Measurements from ENCODE around the gene ACTR3. TPM values are rescaled to one million over a fixed set of nuclear protein-coding genes. Genes with fewer than 3 reads are reported as not detected.

ACTR3 gene
- total RNA-seq, 1 donor from 2014 or later, result 173 TPM

DNA sequence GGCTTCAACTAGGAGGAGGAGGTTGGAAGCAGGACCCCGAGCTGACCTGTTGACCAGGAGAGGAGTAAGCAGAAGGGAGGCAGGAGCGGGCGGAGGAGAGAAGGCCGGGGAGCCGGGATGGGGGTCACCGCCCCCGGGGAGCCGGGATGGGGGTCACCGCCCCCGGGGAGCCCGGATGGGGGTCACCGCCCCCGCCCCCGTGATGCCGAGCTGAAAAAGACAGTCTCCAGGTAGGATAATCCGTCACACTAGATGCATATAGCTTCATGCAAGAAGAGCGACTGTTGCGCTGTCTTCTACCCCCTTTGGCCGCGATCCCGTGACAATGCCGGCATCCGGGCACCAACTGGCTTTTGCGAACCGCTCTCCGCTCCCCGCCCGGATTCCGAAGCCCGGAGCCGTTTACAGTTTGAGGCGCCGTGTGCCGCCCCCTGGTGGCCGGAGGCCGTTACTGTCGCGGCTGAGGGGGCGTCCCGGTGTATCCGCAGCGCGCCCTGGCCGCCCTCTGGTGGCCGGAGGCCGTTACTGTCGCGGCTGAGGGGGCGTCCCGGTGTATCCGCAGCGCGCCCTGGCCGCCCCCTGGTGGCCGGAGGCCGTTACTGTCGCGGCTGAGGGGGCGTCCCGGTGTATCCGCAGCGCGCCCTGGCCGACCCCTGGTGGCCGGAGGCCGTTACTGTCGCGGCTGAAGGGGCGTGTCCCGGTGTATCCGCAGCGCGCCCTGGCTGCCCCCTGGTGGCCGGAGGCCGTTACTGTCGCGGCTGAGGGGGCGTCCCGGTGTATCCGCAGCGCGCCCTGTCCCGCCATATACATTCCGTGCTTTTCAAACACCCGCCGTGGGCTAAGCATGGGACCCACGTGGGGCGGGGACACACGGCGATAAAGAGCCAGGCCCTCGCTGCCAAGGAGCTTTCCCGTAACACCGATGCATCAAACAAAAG is 89.6 kb downstream of the ACTR3 start:
- DNase-seq (ENCODE audit: low spot score) (no peak), ATAC-seq (no peak)
- intact Hi-C loops (cut with DNase I), result no loop called here

GRCh38 chr2:113980946-113981345 is 91.1 kb downstream of the ACTR3 start:
- DNase-seq (ENCODE audit: low spot score) (no peak), ATAC-seq (peak; percentile 78)
- intact Hi-C loops (cut with DNase I), result no loop called here

DNA sequence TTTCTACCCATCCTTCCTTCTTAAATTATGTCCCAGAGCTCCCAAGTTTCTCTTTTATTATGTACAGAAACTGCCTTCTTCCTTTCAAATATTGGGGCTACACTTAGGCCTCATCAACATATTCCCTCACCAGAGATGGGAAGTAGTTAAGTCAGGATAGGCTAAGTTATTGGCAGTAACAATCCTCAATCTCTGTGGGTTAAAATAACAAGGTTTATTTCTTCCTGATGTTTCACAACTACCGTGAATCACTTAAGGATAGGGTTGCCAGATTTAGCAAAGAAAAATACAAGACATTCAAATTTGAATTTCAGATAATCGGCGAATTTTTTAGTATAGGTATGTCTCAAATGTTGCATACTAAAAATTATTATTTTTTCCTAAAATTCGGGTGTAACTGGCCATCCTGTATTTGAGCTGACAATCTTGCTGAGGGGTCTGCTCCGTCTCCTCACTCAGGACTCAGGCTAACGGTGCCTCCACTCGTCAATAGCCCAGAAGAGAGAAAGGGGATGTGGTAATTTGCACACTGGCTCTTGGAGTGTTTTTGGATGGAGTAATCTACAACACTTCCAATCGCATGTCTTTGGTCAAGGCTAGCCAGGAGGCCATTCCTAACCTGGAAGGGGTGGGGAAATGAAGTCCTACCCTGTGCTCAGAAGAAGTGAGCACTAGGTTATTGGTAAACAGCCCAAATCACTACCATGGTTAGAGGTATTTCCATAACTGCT is 91.7 kb downstream of the ACTR3 start:
- intact Hi-C loops (cut with DNase I), result no loop called here
- ATAC-seq, result peak; percentile 86
- no peak for DNase-seq (ENCODE audit: low spot score)

GRCh38 chr2:113985554-113986397 is 95.9 kb downstream of the ACTR3 start:
- intact Hi-C loops (cut with DNase I), result no loop called here
- ATAC-seq, result no peak
- no peak for DNase-seq (ENCODE audit: low spot score)

GRCh38 chr2:113986762-113987290 is 96.9 kb downstream of the ACTR3 start:
- no peak for ATAC-seq
- intact Hi-C loops (cut with DNase I), result no loop called here
- DNase-seq (ENCODE audit: low spot score), result no peak

GRCh38 chr2:113992090-113992489 is 102.2 kb downstream of the ACTR3 start:
- ATAC-seq (no peak), DNase-seq (ENCODE audit: low spot score) (no peak)
- intact Hi-C loops (cut with DNase I), result no loop called here

GRCh38 chr2:113996671-113997594 is 107.0 kb downstream of the ACTR3 start:
- intact Hi-C loops (cut with DNase I), result no loop called here
- DNase-seq (ENCODE audit: low spot score) (no peak), ATAC-seq (no peak)

DNA sequence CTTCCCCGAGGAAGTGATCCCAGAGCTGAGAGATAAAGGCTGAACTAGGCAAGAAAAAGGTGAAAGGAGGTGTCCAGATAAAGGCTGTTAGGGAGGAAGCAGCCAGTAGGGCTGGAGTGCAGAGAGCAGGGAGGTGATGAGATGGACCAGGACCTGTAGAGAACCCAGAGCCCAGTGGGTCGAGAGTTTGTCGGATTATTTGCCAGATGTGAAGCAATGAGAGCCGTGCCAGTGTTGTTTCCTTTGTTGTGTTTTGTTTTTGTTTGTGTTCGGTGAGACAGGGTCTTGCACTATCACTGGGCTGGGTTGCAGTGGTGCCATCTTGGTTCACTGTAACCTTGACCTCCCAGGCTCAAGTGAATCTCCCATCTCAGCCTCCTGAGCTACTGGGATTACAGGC is 111.3 kb downstream of the ACTR3 start:
- intact Hi-C loops (cut with DNase I), result no loop called here
- no peak for DNase-seq (ENCODE audit: low spot score)
- ATAC-seq, result no peak

- no peak for DNase-seq (ENCODE audit: low spot score)
- no peak for ATAC-seq
- intact Hi-C loops (cut with DNase I), result no loop called here
Measured at GRCh38 chr2:114001937-114002336, 112.0 kb downstream of the ACTR3 start.

GRCh38 chr2:114005110-114005783 is 115.4 kb downstream of the ACTR3 start:
- ATAC-seq (no peak), DNase-seq (ENCODE audit: low spot score) (no peak)
- intact Hi-C loops (cut with DNase I), result no loop called here

DNA sequence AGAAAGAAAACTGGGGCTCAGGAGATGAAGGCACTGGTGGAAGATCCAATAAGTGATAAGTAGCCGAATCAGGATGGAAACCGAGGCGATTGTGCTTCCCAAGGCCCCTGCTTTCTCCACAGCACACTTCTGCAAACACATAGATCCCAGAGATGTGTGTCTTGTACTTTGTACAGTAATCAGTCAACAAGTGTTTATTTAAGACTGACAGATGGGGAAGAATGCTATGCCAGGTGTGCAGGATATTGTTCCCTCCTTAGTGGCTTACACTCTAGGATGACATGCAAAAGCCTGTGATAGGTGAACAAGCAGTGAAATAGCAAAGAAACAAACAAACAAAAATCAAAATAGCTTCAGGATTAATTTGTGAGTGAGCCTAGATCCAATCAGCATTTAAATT is 116.6 kb downstream of the ACTR3 start:
- intact Hi-C loops (cut with DNase I), result no loop called here
- no peak for ATAC-seq
- no peak for DNase-seq (ENCODE audit: low spot score)

DNA sequence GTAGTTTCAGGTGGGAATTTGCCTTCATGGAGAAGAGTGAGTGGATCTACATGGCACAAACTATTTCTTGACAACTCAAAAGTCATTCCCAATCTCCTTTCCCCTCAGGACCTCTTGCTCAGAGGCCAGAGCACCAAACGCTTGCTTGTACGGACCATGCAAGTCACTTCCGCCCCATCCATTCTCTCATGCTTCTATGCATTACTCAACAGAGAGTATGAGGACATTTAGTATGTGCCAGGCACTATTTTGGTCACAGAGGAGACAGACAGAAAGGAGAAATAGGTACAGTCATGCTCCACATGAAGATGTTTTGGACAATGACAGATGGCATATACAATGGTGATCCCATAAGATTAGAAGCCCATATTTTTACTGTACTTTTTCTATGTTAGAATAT is 117.5 kb downstream of the ACTR3 start:
- ATAC-seq, result no peak
- intact Hi-C loops (cut with DNase I), result no loop called here
- DNase-seq (ENCODE audit: low spot score), result no peak

DNA sequence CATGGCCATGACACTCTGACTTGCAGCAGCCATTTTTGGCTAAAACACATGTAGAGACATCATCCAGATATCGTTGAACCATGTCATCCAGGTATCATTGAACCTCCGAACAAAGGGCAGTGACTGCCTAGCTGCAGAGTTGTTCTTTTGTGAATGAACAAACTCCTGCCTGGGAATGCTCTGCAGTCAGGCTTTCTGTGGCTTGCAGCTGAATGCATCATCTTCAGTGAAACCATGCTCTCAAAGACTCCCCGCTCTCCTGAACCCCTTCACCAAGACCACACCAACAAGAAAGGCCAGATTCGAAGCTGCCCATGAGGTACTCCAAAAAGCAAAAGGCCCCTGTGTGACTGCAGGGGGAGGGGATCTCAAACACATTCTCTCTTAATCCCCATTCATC is 118.8 kb downstream of the ACTR3 start:
- no peak for ATAC-seq
- intact Hi-C loops (cut with DNase I), result no loop called here
- DNase-seq (ENCODE audit: low spot score), result no peak

DNA sequence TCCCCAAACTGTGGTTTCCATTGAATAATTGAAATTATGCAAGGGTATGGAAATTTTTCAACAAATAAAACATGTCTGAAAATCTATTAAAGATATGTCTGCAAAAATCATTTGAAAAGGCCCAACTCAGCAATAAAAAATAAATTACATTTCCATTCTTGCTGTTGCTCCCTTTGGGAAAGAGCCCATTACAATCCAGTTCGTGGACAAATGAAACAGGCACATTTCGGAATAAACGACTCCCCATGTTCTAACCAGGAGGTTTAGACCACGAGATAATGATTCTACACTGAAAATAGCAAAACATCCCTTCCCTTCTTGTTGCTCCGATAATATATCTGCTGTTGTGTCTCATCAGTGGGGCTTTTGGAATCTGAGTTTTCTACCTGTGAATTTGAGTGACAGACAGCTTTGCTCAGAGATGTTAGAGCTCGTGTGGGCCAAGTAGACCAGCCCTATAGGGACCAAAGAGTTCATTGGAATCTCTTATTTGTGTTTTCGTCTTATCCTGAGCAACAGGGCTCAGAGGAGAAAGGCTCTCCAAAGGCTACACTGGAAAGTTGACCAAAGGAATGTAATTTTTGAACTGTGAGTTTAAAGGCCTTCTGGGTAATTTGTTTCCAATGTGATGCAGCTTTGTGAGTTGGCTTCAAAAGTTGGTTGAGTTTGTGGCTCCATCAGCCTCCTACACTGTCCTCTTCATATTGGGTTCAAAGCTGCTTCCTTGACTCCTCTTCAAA is 119.5 kb downstream of the ACTR3 start:
- DNase-seq (ENCODE audit: low spot score), result no peak
- ATAC-seq, result peak; percentile 91
- intact Hi-C loops (cut with DNase I), result no loop called here

DNA sequence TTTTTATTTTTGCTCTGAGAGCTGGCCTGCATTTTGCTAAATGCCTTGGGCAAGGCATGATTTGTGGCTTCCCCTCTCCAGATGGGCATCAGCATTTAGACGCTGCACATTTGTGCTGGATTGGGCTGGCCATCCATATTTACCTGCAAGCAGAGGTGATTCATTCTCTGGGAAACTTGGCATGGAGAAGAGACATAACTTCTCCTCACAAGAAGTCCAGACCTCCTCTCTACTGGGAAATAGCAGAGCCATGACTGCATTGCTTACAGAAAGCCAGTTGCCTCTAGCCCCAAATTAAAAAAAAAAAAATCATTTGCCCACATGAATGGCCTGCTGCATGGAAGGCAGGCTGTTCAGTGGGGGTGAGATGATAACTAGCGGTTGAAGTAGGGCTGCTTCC is 120.1 kb downstream of the ACTR3 start:
- intact Hi-C loops (cut with DNase I), result no loop called here
- no peak for DNase-seq (ENCODE audit: low spot score)

DNA sequence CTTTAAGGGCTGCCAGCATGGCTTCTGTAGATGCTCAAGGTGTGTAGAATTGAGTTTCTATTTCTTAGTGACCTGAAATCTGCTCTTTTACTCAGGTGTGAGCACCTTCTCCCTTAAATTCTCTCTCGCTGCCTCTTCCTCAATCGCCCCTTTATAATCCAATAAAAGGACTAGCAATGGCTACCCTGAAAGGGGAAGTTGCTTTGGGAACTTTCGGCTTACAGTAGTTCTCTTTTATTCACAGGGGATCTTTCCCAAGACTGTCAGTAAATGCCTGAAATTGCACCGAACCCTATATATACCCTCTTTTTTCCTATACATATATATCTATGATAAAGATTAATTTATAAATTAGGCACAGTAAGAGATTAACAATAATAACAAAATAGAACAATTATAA is 121.8 kb downstream of the ACTR3 start:
- intact Hi-C loops (cut with DNase I), result no loop called here
- no peak for DNase-seq (ENCODE audit: low spot score)
- ATAC-seq, result no peak

More for the DNA sequence above, 120.1 kb downstream of the ACTR3 start:
- ATAC-seq, result no peak

Data from sciatic nerve (tissue), 2 donors.